ENCODE results near the gene ITPK1. TPM values are rescaled to one million over a fixed set of nuclear protein-coding genes. Genes with fewer than 3 reads are reported as not detected.
A peak's percentile ranks its signal among the peaks of the same experiment; 100 is the strongest.

Gene ITPK1
- total and polyA plus RNA-seq, 10 of the 15 experiments (the other 5 are each of a cell fraction or from before 2014, with no cell fraction given): 1.3 to 73.2 (median 27.0) TPM

- in situ Hi-C loops (cut with MboI) (no loop called here), intact Hi-C loops (cut with micrococcal nuclease; ENCODE audit: unreplicated experiment) (no loop called here)
- TF ChIP-seq RELA (IDR thresholded peaks at IDR 0.05; ENCODE audit: borderline replicate concordance, partially characterized antibody): no peak
- TF ChIP-seq LARP7 (IDR thresholded peaks at IDR 0.05): no peak
- peak; percentile 21; the same call in 1 of the 2 replicates for TF ChIP-seq RUNX3 (IDR thresholded peaks at IDR 0.05; ENCODE audit: low read length)
- TF ChIP-seq POLR2AphosphoS5 (IDR thresholded peaks at IDR 0.05; ENCODE audit: low read length): no peak
- no peak for TF ChIP-seq SMC3 (IDR thresholded peaks at IDR 0.05; ENCODE audit: borderline replicate concordance, low read length)
- TF ChIP-seq STAT1 (conservative IDR thresholded peaks at IDR 0.05): no peak
- peak; percentile 54 for TF ChIP-seq EED (IDR thresholded peaks at IDR 0.05; ENCODE audit: low read depth)
- TF ChIP-seq CREM (IDR thresholded peaks at IDR 0.05; ENCODE audit: low read depth): 0 out of 2 replicates have a peak, but pooled peaks have one; percentile 24
- TF ChIP-seq ZNF24 (IDR thresholded peaks at IDR 0.05): no peak
- TF ChIP-seq CBX3 (IDR thresholded peaks at IDR 0.05; ENCODE audit: borderline replicate concordance, low read depth): no peak
- TF ChIP-seq CREB1 (IDR thresholded peaks at IDR 0.05; ENCODE audit: low read depth): 0 out of 2 replicates have a peak, but pooled peaks have one; percentile 23
- peak; percentile 1 for TF ChIP-seq BCL3 (IDR thresholded peaks at IDR 0.05; ENCODE audit: borderline replicate concordance, insufficient read depth, low read depth, low read length, poor library complexity, severe bottlenecking)
- no peak for TF ChIP-seq PAX5 (IDR thresholded peaks at IDR 0.05; ENCODE audit: borderline replicate concordance, low read depth, low read length)
- no peak for TF ChIP-seq SIN3A (IDR thresholded peaks at IDR 0.05; ENCODE audit: low read depth, low read length)
- CTCF ChIA-PET: interaction anchor here (1.7 to 6.1 kb wide), 5 partner anchors 9 to 71 kb away, joined by 4 to 53 read pairs (median 7); partner anchors contain the start of gene ITPK1
- H2AFZ ChIP-seq (ENCODE audit: control insufficient read depth, low read depth, low read length): no peak overlapping the region
- no TSS peak for BruUV-seq (replicated peaks)
- peak overlapping the region; percentile 44 for H3K4me2 ChIP-seq (ENCODE audit: control insufficient read depth, insufficient read depth)
- POLR2A ChIA-PET: interaction anchor here (0.6 to 1.5 kb wide), 6 partner anchors 10 to 110 kb away, joined by 3 to 6 read pairs (median 4); no protein-coding TSS in a partner anchor
- SMC1A ChIA-PET (ENCODE audit: uncharacterized antibody, unreplicated experiment): interaction anchor here (0.7 to 1.9 kb wide), 6 partner anchors 8 to 581 kb away, joined by 3 to 11 read pairs (median 4); no protein-coding TSS in a partner anchor
- FAIRE-seq (no peak), ATAC-seq (no peak), DNase-seq (ENCODE audit: low read depth, low spot score) (no peak)
- H3K9me3 ChIP-seq (replicated peaks; ENCODE audit: control insufficient read depth, insufficient read depth, low read length): no peaks in the 10 kb centered on the region
- H3K4me3 ChIP-seq: no peak overlapping the region
- 0 out of 2 replicates have a peak overlapping the region, but pooled peaks have one; percentile 3 for H3K9ac ChIP-seq (ENCODE audit: control insufficient read depth, insufficient read depth, low read length)
- H3K4me1 ChIP-seq (ENCODE audit: control insufficient read depth, insufficient read depth, low read length): peaks cover 44% of the 10 kb centered on the region
- H3K27me3 ChIP-seq (replicated peaks in 1 of 2; ENCODE audit: control insufficient read depth in 2 of 2, insufficient read depth in 2 of 2, low read length in 1 of 2): no peaks in the 10 kb centered on the region
- WGBS (ENCODE audit: insufficient coverage, insufficient replicate concordance, low lambda C conversion rate, missing lambda C conversion rate): 92% methylated on average over 6 of the region's 7 CpGs
- peaks cover 55% of the 10 kb centered on the region for H3K79me2 ChIP-seq (ENCODE audit: control insufficient read depth, insufficient read depth, low read length)
- RAD21 ChIA-PET (ENCODE audit: unreplicated experiment): interaction anchor here (0.9 to 3.1 kb wide), 5 partner anchors 8 to 153 kb away, joined by 3 to 21 read pairs (median 4); no protein-coding TSS in a partner anchor
- H3K27ac ChIP-seq (ENCODE audit: control insufficient read depth, insufficient read depth): peak overlapping the region; percentile 28
- no peaks in the 10 kb centered on the region for H4K20me1 ChIP-seq (ENCODE audit: control insufficient read depth, insufficient read depth)
- H3K36me3 ChIP-seq (ENCODE audit: control insufficient read depth in 2 of 2, insufficient read depth in 2 of 2, low read length in 1 of 2): peaks cover 0 to 1% of the 10 kb centered on the region in 2 experiments; a peak in 2 of 4 replicates
These were observed 10.4 kb downstream of the ITPK1 start for GRCh38 chr14:93105362-93105761.

Measured in GM12878 (cell line).